GM23338 (cell line): Measurements from ENCODE around the gene TNKS2. TPM values are rescaled to one million over a fixed set of nuclear protein-coding genes. Genes with fewer than 3 reads are reported as not detected.

ENCODE experiments used
- ATAC-seq: fragments of 200-7000 bp; cut with Tn5 transposase; 3 replicates; pipeline ENCODE4 v1.9.1; 2020
- DNase-seq: peaks from one replicate; pipeline ENCODE4 v3.0.0-alpha.2; 2015; ENCODE audit warnings: low spot score
- H2AFZ ChIP-seq: fragments of 200-600 bp; sonication (generic); 2 replicates; pipeline ENCODE4 v1.8.0; 2016; ENCODE audit warnings: antibody characterized with exemption, mild to moderate bottlenecking, moderate library complexity
- H3F3A ChIP-seq: fragments of 200-600 bp; sonication (generic); replicated peaks from 2 replicates; pipeline ENCODE4 v1.8.0; 2017; ENCODE audit warnings: antibody characterized with exemption, mixed run types, low read depth
- H3K27ac ChIP-seq: fragments of 200-600 bp; sonication (generic); 2 replicates; pipeline ENCODE4 v1.6.1; 2016; ENCODE audit warnings: low read depth
- H3K27me3 ChIP-seq: fragments of 200-600 bp; sonication (generic); 2 replicates; pipeline ENCODE4 v1.8.0; 2016; ENCODE audit warnings: mild to moderate bottlenecking, mixed run types, moderate library complexity; ENCODE audit not compliant: insufficient read depth
- H3K36me3 ChIP-seq: fragments of 200-600 bp; sonication (generic); 2 replicates; pipeline ENCODE4 v1.8.0; 2016; ENCODE audit warnings: mild to moderate bottlenecking; ENCODE audit not compliant: insufficient read depth
- H3K4me1 ChIP-seq: fragments of 200-600 bp; sonication (generic); 2 replicates; pipeline ENCODE4 v1.8.0; 2016; ENCODE audit warnings: mild to moderate bottlenecking, moderate library complexity; ENCODE audit not compliant: insufficient read depth
- H3K4me2 ChIP-seq: fragments of 200-600 bp; sonication (generic); 2 replicates; pipeline ENCODE4 v1.7.1; 2017; ENCODE audit warnings: mixed run types
- H3K4me3 ChIP-seq: fragments of 200-600 bp; sonication (generic); 2 replicates; pipeline ENCODE4 v1.6.1; 2016; ENCODE audit warnings: mixed run types
- H3K79me2 ChIP-seq: fragments of 200-600 bp; sonication (generic); replicated peaks from 2 replicates; pipeline ENCODE4 v1.8.0; 2017; ENCODE audit warnings: mild to moderate bottlenecking; ENCODE audit not compliant: insufficient read depth
- H3K9me2 ChIP-seq: fragments of 200-600 bp; sonication (generic); 2 replicates; pipeline ENCODE4 v1.8.0; 2017; ENCODE audit not compliant: insufficient read depth
- H4K20me1 ChIP-seq: fragments of 200-600 bp; sonication (generic); replicated peaks from 2 replicates; pipeline ENCODE4 v1.8.0; 2017; ENCODE audit warnings: mild to moderate bottlenecking; ENCODE audit not compliant: insufficient read depth
- H3K27ac Mint-ChIP-seq: 2 replicates; pipeline ENCODE4 v1.8.0; 2020; ENCODE audit warnings: inconsistent platforms, mild to moderate bottlenecking, moderate library complexity, mixed read lengths
- H3K27me3 Mint-ChIP-seq: 3 replicates; pipeline ENCODE4 v1.8.0; 2022; ENCODE audit warnings: low read depth, mild to moderate bottlenecking, moderate library complexity, mixed read lengths, inconsistent platforms; ENCODE audit not compliant: insufficient read depth, poor library complexity
- H3K36me3 Mint-ChIP-seq: 3 replicates; pipeline ENCODE4 v1.8.0; 2021; ENCODE audit warnings: low read depth, mild to moderate bottlenecking, inconsistent platforms, moderate library complexity, mixed read lengths
- H3K4me1 Mint-ChIP-seq: 3 replicates; pipeline ENCODE4 v1.8.0; 2020; ENCODE audit warnings: mild to moderate bottlenecking, inconsistent platforms, mixed read lengths
- H3K4me3 Mint-ChIP-seq: 3 replicates; pipeline ENCODE4 v1.8.0; 2021; ENCODE audit warnings: moderate library complexity, mild to moderate bottlenecking, inconsistent platforms, mixed read lengths
- H3K9me3 Mint-ChIP-seq: 3 replicates; pipeline ENCODE4 v1.8.0; 2020; ENCODE audit warnings: moderate library complexity, mild to moderate bottlenecking, inconsistent platforms, mixed read lengths
- CREB1 ChIP-seq: fragments of 250-450 bp; sonication (Bioruptor Pico); IDR thresholded peaks from 2 replicates; pipeline ENCODE4 v1.5.0; 2020; ENCODE audit warnings: low read depth, mild to moderate bottlenecking, moderate library complexity
- CTCF ChIP-seq, 2 experiments: fragments of 200-600 bp in 1 of 2; sonication (generic) in 1 of 2; conservative IDR thresholded peaks; 2 replicates each; pipeline versions ENCODE4 v1.5.1 to v1.6.1; 2016 to 2017; ENCODE audit warnings: antibody characterized with exemption in 2 of 2, low read depth in 2 of 2, mild to moderate bottlenecking in 2 of 2, moderate library complexity in 1 of 2
- EZH2 ChIP-seq: fragments of 200-600 bp; sonication (generic); IDR thresholded peaks from one replicate; pipeline ENCODE4 v1.8.0; 2017; ENCODE audit warnings: antibody characterized with exemption, mild to moderate bottlenecking, low read depth; ENCODE audit not compliant: unreplicated experiment
- EZH2phosphoT487 ChIP-seq: fragments of 200-600 bp; sonication (generic); IDR thresholded peaks from one replicate; pipeline ENCODE4 v1.8.1; 2018; ENCODE audit warnings: antibody characterized with exemption; ENCODE audit not compliant: unreplicated experiment
- JUNB ChIP-seq: IDR thresholded peaks from one replicate; pipeline ENCODE4 v1.6.1; 2016; ENCODE audit warnings: antibody characterized with exemption; ENCODE audit not compliant: unreplicated experiment
- NANOG ChIP-seq: IDR thresholded peaks from 2 replicates; pipeline ENCODE4 v1.6.1; 2016; ENCODE audit warnings: antibody characterized with exemption, borderline replicate concordance
- POLR2AphosphoS5 ChIP-seq: IDR thresholded peaks from 2 replicates; pipeline ENCODE4 v1.6.1; 2016; ENCODE audit warnings: antibody characterized with exemption, low read depth
- STAT1 ChIP-seq: IDR thresholded peaks from one replicate; pipeline ENCODE4 v1.6.1; 2016; ENCODE audit warnings: antibody characterized with exemption; ENCODE audit not compliant: unreplicated experiment
- ZNF114 ChIP-seq: fragments of 250-450 bp; sonication (Bioruptor Pico); IDR thresholded peaks from 2 replicates; pipeline ENCODE4 v1.5.0; 2020; ENCODE audit warnings: mild to moderate bottlenecking, moderate library complexity
- ZNF331 ChIP-seq: fragments of 250-450 bp; sonication (Bioruptor Pico); IDR thresholded peaks from 2 replicates; pipeline ENCODE4 v1.5.0; 2020; ENCODE audit warnings: low read depth, mild to moderate bottlenecking, moderate library complexity
- polyA plus RNA-seq: library from polyadenylated mRNA; unstranded; fragments of >200 nt; fragmentation: Nextera tagmentation; extraction: Ambion mirVana; gene quantifications from 2 replicates; pipeline ENCODE4 v1.2.1, GENCODE V29; 2016
- total RNA-seq: library from RNA; depleted of rRNA; stranded (reverse); fragments of >200 nt; shearing (Covaris generic); gene quantifications from 2 replicates; pipeline ENCODE4 v1.2.3, GENCODE V29; 2014
- TF ChIP-seq, protein P1 (sequence below): IDR thresholded peaks from 2 replicates; pipeline ENCODE4 v1.6.1; 2016; ENCODE audit warnings: antibody characterized with exemption
- TF ChIP-seq, protein P2 (sequence below): IDR thresholded peaks from one replicate; pipeline ENCODE4 v1.6.1; 2018; ENCODE audit warnings: antibody characterized with exemption; ENCODE audit not compliant: unreplicated experiment

Gene TNKS2
- total and polyA plus RNA-seq, 2 experiments from 2014 or later, result 23.5 to 85.5 TPM

GRCh38 chr10:91891125-91892001, 93.1 kb downstream of the TNKS2 start:
- DNase-seq (no peak), ATAC-seq (no peak)
- no peak overlapping the region for H3K4me2 ChIP-seq
- H3K9me3 Mint-ChIP-seq, result 0 out of 3 replicates have a peak, but pooled peaks cover 2% of the 10 kb centered on the region
- H3K79me2 ChIP-seq, result no peaks in the 10 kb centered on the region
- H2AFZ ChIP-seq, result peak overlapping the region; percentile 56
- H3K4me3 ChIP-seq, result no peak overlapping the region
- no peaks in the 10 kb centered on the region for H3K27me3 ChIP-seq
- no peaks in the 10 kb centered on the region for H3K36me3 ChIP-seq
- peak overlapping the region; percentile 47 for H3K27ac Mint-ChIP-seq
- no peak overlapping the region for H3K27ac ChIP-seq
- no peaks in the 10 kb centered on the region for H3K36me3 Mint-ChIP-seq
- TF ChIP-seq, protein P1, sequence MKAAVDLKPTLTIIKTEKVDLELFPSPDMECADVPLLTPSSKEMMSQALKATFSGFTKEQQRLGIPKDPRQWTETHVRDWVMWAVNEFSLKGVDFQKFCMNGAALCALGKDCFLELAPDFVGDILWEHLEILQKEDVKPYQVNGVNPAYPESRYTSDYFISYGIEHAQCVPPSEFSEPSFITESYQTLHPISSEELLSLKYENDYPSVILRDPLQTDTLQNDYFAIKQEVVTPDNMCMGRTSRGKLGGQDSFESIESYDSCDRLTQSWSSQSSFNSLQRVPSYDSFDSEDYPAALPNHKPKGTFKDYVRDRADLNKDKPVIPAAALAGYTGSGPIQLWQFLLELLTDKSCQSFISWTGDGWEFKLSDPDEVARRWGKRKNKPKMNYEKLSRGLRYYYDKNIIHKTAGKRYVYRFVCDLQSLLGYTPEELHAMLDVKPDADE, result no peak
- TF ChIP-seq EZH2 (no peak), STAT1 (no peak), NANOG (no peak), EZH2phosphoT487 (no peak), ZNF331 (no peak), JUNB (no peak), POLR2AphosphoS5 (no peak), ZNF114 (CRISPR knock-in tag) (no peak), CTCF (conservative IDR thresholded peaks at IDR 0.05; ENCODE audit: low read depth in 2 of 2) (no peak), CREB1 (no peak)
- H3K27me3 Mint-ChIP-seq, result peaks cover 4% of the 10 kb centered on the region
- H3K4me1 Mint-ChIP-seq, result peaks cover 24% of the 10 kb centered on the region
- no peaks in the 10 kb centered on the region for H4K20me1 ChIP-seq
- no peaks in the 10 kb centered on the region for H3F3A ChIP-seq
- no peak overlapping the region for H3K4me3 Mint-ChIP-seq
- peaks cover 10% of the 10 kb centered on the region; the same call in 1 of the 2 replicates for H3K4me1 ChIP-seq
- peaks cover 10% of the 10 kb centered on the region; the same call in 1 of the 2 replicates for H3K9me2 ChIP-seq

DNA sequence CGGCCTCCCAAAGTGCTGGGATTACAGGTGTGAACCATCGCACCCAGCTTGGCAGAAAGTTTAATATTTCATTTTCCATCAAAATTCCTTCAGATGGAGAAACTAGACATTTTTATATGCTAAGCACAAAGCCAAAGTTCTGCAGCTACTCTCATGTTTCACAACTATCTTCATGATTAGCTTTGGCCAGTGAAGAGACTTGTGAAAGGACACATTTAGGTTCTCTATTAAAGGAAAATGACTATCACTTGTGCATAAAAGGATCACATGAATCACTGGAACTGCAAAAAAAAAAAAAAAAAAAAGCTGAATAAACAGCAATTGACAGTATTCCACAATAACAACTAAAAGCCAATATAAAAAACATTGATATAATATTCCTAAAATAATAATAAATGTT, 94.8 kb downstream of the TNKS2 start:
- Mint-ChIP-seq H3K27me3 (peaks cover 4% of the 10 kb centered on the region), H3K27ac (no peak overlapping the region), H3K9me3 (peaks cover 7% of the 10 kb centered on the region; the same call in 1 of the 3 replicates), H3K4me3 (no peak overlapping the region), H3K4me1 (peaks cover 14% of the 10 kb centered on the region), H3K36me3 (peaks cover 2% of the 10 kb centered on the region; the same call in 1 of the 3 replicates)
- no peaks in the 10 kb centered on the region for H3K36me3 ChIP-seq
- H3K27me3 ChIP-seq, result no peaks in the 10 kb centered on the region
- H3F3A ChIP-seq, result no peaks in the 10 kb centered on the region
- peaks cover 10% of the 10 kb centered on the region; the same call in 1 of the 2 replicates for H3K9me2 ChIP-seq
- no peak overlapping the region for H3K27ac ChIP-seq
- no peak for DNase-seq
- H3K4me2 ChIP-seq, result no peak overlapping the region
- peaks cover 4% of the 10 kb centered on the region; the same call in 1 of the 2 replicates for H3K4me1 ChIP-seq
- no peak overlapping the region for H3K4me3 ChIP-seq
- no peaks in the 10 kb centered on the region for H4K20me1 ChIP-seq
- no peak overlapping the region for H2AFZ ChIP-seq
- no peak for ATAC-seq
- H3K79me2 ChIP-seq, result no peaks in the 10 kb centered on the region
- TF ChIP-seq CREB1 (no peak), JUNB (no peak), EZH2phosphoT487 (no peak), POLR2AphosphoS5 (no peak)
- TF ChIP-seq, protein P2, sequence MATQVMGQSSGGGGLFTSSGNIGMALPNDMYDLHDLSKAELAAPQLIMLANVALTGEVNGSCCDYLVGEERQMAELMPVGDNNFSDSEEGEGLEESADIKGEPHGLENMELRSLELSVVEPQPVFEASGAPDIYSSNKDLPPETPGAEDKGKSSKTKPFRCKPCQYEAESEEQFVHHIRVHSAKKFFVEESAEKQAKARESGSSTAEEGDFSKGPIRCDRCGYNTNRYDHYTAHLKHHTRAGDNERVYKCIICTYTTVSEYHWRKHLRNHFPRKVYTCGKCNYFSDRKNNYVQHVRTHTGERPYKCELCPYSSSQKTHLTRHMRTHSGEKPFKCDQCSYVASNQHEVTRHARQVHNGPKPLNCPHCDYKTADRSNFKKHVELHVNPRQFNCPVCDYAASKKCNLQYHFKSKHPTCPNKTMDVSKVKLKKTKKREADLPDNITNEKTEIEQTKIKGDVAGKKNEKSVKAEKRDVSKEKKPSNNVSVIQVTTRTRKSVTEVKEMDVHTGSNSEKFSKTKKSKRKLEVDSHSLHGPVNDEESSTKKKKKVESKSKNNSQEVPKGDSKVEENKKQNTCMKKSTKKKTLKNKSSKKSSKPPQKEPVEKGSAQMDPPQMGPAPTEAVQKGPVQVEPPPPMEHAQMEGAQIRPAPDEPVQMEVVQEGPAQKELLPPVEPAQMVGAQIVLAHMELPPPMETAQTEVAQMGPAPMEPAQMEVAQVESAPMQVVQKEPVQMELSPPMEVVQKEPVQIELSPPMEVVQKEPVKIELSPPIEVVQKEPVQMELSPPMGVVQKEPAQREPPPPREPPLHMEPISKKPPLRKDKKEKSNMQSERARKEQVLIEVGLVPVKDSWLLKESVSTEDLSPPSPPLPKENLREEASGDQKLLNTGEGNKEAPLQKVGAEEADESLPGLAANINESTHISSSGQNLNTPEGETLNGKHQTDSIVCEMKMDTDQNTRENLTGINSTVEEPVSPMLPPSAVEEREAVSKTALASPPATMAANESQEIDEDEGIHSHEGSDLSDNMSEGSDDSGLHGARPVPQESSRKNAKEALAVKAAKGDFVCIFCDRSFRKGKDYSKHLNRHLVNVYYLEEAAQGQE, result no peak
